HG03066 (cell line): ENCODE data around the gene CDR2L.
"Not testable (repeated sequence)": the region's sequence is repeated elsewhere in the genome, so short reads cannot be mapped to it uniquely, and the experiment has no call there.

ENCODE experiments used
- ATAC-seq: cut with Tn5 transposase; IDR thresholded peaks from one replicate; pipeline ENCODE4 v1.9.1; 2021; ENCODE audit warnings: low read depth; ENCODE audit not compliant: unreplicated experiment

The CDR2L gene

DNA sequence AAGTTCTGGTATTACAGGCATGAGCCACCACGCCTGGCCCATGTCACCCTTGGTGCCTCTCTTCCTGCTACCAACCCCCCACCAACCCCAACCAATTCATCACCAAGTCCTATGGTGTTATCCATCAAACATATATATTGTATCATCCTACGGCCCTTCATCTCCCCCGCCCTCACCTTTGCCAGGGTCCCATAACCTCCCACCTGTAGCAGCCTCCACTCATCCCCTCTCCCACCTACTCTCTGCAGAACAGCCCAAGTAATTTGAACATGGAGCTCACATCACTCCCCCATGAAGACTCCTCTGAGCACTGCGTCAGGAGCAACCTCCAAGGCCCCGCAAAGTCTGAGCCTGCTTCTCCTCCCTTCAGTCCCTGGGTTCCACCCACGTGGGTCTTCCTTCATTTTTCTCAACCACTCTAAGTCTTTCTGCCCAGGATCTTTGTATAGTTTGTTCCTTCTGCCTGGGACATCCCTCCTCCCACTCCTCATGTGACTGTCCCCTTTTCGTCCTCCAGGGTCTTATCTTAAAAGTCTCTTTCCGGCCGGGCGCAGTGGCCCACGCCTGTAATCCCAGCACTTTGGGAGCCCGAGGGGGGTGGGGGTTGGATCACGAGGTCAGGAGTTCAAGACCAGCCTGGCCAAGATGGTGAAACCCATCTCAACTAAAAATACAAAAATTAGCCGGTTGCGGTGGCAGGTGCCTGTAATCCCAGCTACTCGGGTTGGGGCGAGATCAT, 7.9 kb upstream of the CDR2L start:
- no peak for ATAC-seq

DNA sequence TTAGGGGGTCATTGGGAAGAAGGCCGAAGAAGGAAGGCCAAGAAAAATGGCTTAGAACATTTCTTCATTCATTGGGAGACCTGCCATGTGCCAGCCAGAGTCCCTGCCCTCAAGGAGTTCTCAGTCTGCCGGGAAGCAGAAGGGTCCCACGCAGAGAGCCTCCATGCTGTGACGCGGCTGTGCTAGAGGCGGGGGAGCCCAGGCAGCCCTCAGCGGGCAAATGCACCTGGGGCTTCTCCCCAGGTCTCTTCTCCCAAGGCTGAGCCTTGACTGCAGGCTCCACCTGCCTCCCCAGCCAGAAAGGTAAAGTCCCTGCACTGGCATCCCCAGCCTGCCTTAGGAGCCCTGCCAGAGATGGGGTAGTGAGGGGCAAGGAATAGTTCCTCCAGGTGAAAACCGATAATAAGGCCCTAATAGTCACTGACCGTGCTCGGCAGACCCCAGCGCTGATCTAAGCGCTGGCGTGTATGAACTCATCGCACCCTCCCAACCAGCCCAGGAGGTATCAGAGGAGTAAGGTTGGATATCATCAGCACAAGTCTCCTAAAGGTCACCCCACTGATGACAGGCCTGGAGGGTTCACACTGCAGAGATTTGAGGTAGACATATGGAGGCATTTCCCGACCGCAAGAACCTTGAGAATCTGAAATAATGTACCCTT, 6.0 kb upstream of the CDR2L start:
- ATAC-seq = no peak

DNA sequence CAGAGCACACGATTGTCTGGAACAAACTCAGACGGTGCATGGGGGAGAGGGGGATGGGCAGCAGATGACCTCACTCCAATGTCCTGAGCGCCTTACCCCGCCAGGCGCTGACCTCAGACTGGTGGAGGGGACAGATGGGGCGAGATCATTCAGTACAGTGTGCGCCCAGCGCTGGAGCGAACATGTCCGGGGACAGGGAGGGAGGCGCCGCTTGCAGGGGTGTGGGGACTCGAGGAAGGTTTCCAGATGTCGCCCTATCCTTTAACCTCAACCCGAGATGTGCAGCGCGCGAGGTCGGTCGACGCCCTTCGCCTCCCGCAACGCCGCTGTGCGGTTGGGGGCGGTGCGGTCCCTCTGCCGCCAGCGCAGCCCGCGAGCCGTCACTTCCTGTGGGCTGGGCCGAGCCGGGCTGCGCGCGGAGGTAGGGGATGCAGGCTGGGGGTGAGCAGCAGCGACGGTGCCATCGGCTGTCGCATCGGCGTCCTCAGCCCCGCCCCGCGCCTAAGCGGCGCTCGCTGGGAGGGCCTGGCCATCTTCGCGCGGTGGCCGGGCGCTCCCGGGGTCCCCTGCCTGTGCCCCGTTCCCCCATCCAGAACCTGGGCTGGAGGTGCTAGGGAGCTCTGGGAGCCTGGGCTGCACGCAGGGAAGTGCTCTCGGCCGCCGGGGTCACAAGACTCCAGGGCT, 5.3 kb upstream of the CDR2L start:
- ATAC-seq = no peak

DNA sequence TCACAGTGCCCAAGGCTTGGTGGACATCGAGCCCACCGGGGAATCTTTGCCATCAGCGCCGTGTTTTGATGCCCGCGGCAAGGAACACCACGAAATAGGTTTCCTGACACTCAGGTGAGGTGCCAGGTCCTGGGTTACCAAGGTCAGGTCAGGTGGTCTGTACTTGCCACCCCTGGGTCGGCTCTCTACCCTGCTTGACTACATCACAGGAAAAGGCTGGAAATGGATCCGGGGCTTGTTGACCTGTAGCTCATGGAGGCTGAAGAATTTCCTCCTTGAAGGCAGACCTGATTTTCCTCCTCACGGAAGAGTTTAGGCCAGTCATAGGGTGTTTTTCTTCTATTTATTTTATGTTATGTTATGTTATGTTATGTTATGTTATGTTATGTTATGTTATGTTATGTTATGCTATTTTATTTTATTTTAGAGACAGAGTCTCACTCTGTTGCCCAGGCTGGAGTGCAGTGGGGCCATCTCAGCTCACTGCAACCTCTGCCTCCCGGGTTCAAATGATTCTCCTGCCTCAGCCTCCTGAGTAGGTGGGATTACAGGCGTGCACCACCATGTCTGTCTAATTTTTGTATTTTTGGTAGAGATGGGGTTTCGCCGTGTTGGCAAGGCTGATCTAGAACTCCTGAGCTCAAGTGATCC, 4.6 kb upstream of the CDR2L start:
- not testable (repeated sequence) for ATAC-seq

DNA sequence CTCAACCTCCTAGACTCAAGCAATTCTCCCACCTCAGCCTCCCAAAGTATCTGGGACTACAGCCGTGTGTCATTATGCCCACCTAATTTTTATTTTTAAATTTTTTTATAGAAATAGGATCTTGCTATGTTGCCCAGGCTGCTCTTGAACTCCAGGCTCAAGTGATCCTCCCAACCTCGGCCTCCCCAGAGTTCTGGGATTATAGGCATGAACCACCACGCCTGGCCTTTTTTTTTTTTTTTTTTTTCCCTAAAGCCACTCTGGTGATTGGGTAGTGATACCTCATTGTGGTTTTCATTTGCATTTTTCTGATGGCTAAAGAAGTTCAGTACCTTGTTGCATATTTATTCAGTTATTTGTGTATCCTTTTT, 1.2 kb upstream of the CDR2L start:
- no peak for ATAC-seq

DNA sequence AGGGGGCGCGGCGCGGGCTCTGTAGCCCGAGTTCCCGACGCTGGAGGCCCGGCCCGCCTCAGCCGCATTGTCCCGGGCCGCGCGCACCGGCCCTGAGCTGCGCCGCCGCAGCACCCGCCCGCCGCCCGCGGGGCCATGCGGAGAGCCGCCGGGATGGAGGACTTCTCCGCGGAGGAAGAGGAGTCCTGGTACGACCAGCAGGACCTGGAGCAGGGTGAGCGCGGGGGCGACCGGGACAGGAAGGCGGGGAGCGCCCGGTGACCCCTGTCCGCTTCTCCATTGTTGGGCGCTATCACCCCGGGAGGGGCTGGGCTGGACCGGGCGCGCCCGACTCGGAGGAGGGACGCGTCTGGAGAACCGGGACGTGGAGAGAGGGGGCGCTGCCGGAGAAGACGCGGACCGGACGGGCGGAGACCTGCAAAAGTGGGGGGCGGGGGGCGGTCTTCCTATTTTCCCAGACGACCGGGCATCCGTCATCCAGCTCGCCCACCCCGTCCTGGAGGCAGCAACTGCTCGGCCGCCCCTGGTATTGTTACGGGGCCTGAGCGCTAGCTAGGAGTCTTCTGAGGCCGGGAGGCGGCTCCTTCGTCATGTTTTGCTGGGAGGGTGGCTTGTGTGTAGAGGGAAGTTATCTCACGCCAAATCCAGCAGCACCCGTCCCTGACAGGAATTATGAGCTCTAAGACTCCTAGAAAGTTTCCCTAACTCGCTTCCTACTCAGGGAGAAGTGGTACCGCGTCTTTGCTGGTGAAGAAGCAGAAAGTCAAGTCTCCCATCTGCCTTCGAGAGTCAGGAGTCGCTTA, 678 bp downstream of the CDR2L start:
- peak; percentile 27 for ATAC-seq

DNA sequence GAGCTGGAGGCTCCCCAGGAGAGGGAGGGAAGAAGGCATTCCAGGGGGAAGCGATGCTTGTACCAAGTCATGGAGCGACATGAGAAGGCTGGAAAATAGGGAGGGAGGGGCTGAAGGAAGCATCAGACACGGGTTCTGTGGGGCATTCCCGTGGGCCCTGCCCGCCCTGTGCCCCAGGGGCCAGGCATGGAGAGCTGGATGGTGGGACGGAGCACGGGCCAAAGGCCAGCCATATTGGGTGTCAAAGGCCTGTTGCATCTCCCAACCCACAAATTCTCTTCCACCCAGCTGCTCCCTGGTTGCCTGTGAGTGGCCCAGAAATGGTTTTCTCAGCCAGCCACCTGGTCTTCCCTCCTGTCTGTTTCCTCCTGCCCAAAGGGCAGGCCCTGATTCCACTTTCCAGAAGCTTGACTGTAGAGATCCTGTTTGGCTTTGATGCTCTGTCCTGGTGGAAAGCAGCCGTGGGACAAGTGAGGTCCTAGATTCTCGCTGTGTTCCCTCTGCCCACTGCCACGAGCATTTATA, 3.2 kb downstream of the CDR2L start:
- ATAC-seq = no peak

DNA sequence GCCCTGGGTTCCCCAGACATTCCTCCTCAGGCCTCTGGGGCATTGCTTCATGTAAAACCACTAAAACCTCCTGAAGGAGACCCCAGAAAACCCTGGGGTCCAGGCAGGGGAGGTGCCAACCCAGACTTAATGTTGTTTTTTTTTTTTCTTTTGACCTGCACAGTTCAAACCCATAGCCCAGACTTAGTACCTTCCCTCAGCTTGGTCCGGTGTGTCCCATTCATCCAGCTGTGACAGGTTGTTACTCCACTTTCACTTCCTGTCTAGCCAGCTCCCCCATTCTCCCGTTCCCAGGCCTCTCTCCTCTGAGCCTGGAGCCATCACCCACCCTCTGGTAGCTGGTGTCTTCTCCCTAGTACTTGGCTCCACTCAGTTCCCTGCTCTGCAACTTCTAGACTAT, 4.8 kb downstream of the CDR2L start:
- ATAC-seq = no peak

DNA sequence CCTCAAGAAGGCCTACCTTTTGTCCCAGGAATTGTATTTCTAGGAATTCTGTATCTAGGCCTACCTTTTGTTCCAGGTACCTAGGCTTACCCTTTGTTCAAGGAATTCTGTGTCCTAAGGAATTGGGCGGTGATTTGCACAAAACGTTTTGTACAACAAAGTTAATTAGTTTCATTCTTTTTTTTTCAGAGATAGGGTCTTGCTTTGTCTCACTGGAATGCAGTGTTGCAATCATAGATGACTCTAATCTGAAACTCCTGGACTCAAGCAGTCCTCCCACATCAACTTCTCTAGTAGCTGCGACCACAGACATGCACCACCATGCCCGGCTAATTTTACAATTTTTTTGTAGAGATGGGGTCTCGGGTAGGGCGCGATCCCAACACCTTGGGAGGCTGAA, 7.0 kb downstream of the CDR2L start:
- ATAC-seq = no peak

DNA sequence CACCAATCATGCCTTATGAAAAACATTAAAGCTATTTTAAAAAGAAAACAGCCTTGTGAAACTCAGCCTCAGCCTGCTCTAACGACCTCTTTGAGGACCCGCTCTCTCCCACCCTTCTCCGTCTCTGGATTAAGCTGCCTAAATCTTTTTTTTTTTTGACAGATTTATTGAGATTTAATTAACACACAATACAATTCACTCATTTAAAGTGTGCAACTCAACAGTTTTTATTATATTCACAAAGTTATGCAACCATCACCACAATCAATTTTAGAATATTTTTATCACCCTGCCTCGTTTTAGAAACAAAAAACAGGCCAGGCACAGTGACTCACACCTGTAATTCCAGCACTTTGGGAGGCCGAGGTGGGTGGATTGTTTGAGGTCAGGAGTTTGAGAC, 8.4 kb downstream of the CDR2L start:
- ATAC-seq = no peak

DNA sequence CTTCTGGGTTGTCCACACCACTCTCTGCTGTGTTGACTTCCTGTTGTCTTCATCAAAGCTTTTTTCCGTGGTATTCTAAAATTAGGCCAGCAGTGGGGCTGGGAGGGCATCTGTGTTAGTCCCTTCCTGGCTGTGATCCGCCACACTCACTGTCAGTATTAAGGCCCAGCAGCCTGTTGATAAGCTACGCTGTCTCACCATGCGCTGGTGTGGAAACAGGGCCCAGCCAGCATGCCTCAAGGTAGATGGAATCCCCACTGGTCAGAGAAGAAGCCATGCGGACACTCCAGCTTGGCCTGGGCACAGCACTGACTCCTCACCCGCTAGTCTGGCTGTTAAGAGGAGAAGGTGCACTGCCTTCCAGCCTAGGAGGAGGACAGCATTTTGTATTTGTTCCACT, 11.4 kb downstream of the CDR2L start:
- no peak for ATAC-seq

DNA sequence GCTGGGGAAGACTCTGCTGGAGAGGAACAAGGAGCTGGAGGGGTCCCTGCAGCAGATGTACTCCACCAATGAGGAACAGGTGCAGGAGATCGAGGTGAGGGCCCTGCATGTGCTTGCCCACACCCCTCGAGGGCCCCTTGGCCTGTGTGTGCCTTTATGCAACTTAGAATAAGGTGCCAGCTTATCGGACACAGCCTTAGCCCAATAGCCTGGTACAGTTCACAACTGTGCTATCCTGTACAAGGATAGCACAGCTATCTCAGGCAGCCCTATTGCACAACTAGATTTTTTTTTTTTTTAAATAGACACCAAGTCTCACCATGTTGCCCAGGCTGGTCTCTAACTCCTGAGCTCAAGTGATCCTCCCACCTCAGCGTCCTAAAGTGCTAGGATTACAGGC, 12.1 kb downstream of the CDR2L start:
- no peak for ATAC-seq

DNA sequence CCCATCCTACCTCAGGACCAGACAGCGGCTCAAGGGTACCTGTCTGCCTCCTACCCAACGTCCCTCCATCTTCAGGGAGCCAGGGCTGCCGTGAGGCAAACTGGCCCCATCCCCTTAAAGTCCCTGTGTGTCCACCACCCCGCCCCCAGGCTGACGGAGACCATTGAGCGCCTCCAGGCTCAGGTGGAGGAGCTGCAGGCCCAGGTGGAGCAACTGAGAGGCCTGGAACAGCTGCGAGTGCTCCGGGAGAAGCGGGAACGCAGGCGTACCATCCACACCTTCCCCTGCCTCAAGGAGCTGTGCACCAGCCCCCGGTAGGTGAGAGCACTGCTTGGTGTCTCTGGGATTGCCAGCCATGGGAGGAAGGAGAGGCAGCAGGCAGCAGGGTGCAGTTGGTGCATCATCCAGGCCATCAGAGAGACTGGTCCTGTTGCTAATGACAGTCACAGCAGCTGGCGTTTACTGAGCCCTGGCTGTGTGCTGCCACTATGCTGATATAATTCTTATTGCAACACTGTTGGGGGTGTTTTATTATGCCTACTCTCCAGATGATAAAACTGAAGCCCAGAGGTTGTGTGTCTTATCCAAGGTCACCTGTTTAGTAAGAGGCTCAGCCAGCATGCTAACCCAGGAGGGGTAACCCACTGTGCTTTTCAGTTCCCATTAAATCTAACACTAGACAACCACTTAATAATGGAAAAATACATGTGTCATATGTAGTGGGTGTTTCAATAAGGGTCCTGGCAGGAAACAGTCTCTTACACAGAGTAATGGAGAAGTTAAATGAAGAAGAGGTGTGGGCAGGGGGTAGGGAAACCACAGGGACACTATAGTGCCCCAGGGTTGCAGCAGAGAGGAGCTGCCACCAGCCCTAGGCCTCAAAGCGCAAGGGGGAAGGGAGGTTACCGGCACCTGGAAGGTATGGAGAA, 14.7 kb downstream of the CDR2L start:
- ATAC-seq = no peak

DNA sequence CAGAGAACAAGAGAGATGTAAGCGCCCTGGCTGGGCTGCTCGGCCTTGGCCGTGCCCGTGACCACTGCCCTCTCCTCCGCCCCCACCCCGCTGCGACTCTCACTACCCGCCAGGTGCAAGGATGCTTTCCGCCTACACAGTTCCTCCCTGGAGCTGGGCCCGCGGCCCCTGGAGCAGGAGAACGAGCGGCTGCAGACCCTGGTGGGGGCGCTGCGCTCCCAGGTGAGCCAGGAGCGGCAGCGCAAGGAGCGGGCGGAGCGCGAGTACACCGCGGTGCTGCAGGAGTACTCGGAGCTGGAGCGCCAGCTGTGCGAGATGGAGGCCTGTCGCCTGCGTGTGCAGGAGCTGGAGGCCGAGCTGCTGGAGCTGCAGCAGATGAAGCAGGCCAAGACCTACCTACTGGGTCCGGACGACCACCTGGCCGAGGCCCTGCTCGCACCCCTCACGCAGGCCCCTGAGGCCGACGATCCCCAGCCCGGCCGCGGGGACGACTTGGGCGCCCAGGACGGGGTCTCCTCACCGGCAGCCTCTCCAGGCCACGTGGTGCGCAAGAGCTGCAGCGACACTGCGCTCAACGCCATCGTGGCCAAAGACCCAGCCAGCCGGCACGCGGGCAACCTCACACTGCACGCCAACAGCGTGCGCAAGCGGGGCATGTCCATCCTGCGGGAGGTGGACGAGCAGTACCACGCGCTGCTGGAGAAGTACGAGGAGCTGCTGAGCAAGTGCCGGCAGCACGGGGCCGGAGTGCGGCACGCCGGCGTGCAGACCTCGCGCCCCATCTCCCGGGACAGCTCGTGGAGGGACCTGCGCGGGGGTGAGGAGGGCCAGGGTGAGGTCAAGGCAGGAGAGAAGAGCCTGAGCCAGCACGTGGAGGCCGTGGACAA, 15.9 kb downstream of the CDR2L start:
- no peak for ATAC-seq

DNA sequence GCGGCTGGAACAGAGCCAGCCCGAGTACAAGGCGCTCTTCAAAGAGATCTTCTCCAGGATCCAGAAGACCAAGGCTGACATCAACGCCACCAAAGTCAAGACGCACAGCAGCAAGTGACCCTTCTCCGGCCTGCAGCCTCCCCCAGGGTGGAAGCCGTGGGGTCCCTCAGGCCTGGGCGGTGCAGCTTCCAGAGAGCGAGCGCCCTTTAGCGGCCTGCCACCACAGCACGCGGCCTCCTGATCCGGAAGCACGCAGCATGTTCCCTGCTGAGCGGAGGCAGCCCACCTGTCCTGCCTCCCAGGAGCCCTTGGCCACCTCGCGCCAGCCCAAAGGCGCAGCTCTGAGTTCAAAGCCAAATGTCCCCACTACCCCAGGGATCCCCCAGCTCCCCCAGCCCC, 16.5 kb downstream of the CDR2L start:
- ATAC-seq = no peak

DNA sequence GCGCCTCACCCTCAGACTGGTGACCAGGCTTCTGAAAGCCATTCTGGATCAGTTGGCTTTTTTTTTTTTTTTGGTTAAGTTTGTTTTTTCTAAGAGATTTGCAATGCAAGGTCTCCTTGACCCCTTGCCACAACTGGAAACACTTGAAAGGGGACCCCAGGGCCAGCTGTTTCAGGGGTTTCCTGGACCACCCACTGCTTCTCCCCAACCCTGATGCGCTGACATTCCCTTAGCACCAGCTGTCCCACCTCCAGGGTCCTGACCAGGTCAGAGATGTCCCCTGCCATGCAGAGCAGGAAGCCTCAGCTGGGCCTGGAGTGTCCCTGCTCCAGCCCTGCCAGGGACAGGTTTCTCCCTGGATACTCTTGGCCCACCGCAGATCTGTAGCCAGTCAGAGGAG, 16.9 kb downstream of the CDR2L start:
- no peak for ATAC-seq

DNA sequence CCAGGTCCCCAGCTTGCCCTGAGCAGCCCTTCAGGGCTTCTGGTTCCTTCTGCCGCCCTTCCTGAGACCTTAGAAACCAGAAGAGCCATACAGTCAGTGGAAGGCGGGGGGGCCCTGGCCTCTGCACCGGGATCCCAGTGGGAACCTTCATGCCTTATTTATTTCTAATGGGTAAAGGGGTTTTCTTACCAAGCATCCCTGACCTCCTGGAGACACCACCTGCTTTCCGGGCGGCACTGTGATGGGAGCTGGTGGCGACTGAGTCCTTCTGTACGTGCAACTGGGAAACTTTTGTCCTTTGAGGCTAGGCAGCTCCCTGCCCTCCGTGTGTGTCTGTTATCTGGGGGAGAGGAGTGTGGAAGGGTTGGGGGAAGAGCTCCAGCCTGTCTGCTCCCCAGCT, 17.9 kb downstream of the CDR2L start:
- no peak for ATAC-seq

DNA sequence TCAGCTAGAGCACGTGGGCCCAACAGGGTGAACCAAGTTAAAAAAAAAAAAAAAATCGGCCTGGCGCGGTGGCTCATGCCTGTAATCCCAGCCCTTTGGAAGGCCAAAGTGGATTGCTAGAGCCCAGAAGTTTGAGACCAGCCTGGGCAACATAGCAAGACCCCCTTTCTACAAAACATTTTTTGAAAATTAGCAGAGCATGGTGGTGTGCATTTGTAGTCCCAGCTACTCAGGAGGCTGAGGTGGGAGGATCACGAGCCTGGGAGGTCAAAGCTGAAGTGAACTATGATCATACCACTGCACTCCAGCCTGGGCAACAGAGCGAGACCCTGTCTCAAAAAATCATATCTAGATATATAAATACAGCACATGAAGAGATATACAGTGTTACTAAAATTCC, 18.7 kb downstream of the CDR2L start:
- ATAC-seq = not testable (repeated sequence)
